Inflammatory macrophage (primary cell): ENCODE results near the gene PRKAG1.
A peak's percentile ranks its signal among the peaks of the same experiment; 100 is the strongest.

Source experiments
- DNase-seq, 2 donors: peaks; one replicate each; pipeline ENCODE4 v3.0.0-alpha.2; 2020 to 2022

PRKAG1 gene

GRCh38 chr12:49000346-49000745 lies 18.2 kb downstream of the PRKAG1 start:
- DNase-seq: no peak

DNA sequence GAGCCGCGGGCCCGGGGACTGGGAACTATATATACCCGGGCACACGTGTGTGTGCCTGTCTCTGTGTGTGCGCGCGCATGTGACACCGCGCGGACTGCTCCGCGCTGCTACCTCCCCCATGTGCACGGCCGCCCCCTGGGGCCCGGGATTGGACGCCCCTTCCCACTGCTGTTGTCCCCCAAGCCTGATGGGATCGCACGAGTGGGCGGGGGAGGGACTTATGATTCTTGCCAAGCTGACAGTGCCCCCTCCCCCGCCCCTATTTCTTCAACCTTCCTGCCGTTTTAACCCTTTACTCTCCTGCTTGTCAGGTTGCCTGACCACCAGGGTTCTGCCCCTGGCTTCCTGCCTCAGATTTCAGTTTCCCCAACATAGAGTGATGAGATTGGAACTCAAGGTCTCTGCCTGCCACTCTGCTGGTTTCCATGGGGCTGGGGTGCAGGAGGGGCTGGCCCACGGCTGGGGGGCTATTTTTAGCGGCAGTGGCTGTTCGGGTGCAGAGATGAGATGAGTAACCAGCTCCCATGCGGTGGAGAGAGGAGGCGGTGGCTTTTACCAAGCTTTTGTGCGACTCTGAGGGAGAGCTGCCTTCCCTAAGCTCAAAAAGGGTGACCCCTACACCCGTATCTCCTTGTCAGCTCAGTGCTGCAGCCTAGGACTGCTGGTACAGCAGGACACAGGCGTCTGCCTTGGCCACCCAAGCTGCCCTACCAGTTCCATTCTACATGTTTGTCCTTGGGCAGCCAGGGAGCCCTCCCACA lies 19.0 kb downstream of the PRKAG1 start, which contains the start of gene DDN:
DDN (minus strand) TSS at position 5 of the 761 bp plus-strand sequence. CDS start 88 bp downstream, outside the sequence.
- peak in 1 of 2 donors; percentile 44 for DNase-seq

GRCh38 chr12:48998497-48999353 lies 19.9 kb downstream of the PRKAG1 start:
- no peak for DNase-seq

DNA sequence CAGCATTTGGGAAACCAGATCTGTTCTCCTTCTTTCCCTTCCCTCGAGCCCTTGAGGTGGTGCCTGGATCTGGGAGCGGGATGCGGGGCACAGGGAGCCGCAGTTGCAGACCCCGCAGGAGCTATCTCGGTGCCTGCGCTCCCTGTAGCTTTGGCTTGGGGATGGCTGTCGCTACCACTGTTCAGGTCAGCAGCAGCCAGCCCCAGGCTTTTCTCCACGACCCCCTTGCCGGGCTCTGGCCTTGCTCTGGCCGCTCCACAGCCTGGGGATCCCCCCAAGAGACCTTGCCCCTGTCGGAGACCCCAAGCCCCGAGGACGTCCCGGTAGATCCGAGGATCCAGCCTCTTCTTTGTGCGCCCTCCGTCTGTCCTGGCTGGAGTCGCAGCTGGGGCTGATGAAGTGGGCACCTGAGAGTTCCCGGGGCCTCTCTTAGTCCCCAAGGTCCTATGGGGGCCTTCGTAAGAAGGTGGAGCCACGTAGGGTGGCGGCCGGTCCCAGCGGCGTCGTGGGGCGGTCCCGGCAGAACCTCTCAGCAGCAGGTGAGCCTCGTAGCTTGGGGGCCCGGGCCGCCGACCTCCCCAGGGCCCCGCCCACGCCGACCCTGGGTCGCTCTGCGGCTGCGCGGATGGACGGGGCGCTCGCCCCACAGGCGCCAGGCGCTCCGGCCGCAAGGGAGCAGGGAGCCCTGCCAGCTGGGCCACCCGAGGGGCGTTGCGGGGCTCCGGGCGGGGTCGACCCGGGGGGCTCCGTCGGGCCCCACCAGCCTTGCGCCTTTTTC lies 20.7 kb downstream of the PRKAG1 start:
- DNase-seq: no peak

GRCh38 chr12:48996794-48997718 lies 21.5 kb downstream of the PRKAG1 start:
- DNase-seq: peak; percentile 76 to 85

GRCh38 chr12:48995086-48995879 lies 23.3 kb downstream of the PRKAG1 start:
- DNase-seq: peak; percentile 64 to 72

- DNase-seq: no peak
Measured at GRCh38 chr12:48994224-48995085, 24.1 kb downstream of the PRKAG1 start.

DNA sequence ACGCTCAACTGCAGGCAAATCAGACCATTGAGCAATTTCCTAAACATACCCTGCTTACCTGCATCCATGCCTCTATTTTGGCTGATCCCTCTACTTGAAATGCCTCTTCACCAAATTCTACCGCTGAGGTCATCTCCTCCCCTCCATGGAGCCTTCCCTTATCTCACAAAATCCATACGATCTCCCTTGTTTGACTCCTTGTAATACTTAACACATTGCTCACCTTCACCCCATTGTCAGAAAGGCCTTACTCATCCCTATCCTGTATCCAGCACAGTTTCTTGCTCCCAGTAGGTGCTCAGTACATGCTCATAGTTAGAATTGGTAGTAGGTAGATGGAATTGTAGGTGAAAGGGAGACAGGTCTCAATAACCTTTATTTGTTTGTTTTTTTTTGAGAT lies 24.8 kb downstream of the PRKAG1 start:
- DNase-seq: no peak

DNA sequence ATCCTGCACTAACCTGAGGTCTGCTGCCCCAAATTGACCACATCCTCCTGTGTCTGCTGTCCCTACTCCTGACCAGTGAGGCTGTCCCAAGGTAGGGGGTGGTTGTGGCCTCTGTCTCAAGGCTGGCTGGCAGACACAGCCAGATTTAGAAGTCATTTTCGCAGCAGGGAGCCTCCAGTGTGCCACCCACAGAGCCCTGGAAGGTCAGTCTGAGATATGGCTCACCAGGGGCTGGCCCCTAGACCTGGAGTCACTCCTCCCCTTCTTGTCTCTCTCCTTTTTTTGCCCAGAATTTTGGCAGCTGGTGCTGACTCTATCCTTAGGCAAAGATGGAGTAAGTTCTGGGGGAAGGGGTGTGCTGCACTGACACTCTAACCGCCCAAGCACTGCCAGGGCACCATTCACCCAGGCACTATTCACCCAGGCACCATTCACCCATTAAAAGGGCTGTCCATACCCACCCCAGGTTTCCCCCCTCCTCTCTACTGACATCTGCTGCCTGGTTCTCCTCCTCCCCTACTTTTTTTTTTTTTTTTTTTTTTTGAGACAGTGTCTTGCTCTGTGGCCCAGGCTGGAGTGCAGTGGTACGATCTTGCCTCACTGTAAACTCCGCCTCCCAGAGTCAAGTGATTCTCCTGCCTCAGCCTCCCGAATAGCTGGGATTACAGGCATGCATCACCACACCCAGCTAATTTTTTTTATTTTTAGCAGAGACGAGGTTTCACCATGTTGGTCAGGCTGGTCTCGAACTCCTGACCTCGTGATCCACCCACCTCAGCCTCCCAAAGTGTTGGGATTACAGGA lies 27.1 kb downstream of the PRKAG1 start:
- DNase-seq: no peak

GRCh38 chr12:48990552-48990951 lies 28.0 kb downstream of the PRKAG1 start:
- DNase-seq: no peak

DNA sequence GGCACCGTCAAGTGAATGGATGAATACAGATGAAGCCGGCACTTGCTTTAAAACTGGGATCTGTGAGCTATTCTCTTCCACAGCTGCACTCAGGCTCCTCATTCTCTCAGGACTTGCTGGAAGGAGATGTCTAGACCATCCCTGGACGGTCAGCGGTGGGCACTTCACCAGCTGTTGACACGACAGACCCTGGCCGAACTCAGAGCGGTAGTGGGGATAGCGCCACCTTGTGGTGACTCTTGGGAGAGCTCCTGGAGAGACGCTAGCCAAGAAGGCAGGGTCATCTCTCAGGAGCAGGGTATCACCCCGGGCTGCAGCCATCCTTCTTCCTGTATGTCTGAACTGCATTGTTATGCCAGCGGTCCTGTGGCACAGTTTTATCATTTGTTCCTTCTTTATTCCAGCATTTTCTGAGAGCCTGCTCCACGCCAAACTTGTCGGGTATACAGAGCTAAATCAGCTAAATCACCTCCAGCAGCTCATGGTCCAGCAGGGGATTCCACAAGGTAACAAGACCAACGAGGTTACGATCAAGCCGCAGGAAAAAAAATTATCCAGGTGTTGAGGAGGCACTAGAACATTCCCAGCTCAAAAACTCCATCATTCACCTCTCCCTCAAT lies 30.4 kb downstream of the PRKAG1 start:
- peak; percentile 73 to 74 for DNase-seq

DNA sequence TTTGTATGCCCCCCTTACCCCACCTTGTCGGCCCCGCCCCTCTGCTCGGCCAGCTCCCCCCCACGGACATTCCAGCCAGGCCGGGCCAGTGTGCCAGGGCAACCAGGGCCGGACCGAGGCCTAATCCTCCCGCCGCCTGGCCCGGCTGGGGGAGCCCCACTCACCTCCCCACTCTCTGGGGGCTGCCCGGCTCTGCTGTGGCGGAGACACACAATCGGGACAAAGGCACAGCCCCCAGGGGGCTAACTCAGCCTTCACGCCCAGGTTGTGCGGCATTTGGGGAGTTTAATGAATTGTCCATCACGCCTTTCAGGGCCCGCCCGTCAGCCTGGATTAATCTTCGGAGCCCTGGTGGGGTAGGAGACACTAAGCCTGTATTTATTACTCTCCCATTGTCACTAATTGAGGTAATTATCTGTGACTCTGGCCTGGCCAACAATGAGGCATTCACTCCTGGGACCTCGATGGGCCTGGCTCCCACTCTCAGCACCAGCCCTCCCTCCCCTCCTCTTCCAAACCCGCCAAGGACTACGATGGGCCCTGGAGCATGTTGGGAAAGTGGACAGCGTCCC lies 31.8 kb downstream of the PRKAG1 start:
- DNase-seq: no peak

DNA sequence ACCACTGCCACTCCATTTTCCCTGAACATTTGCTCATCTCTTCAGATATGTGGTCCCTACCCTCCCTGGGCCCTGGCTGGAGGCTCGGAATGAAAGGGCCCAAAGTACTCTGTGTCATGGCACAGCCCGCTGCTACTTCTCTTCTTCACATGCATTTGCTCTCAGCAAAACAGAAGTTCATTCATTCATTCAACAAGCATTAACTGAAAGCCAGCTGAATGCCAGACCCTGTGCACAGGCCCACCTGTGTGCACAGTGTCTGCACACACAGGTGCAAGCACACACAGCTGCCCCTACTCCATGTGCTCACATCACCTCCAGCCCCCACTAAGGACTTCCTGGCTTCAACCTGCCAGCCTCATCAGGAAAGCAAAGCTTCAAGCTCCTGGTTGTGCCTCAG lies 32.7 kb downstream of the PRKAG1 start:
- no peak for DNase-seq

GRCh38 chr12:48985475-48985897 lies 33.1 kb downstream of the PRKAG1 start:
- no peak for DNase-seq

- no peak for DNase-seq
Measured at GRCh38 chr12:48982397-48983080, 36.0 kb downstream of the PRKAG1 start.

GRCh38 chr12:48981757-48982157 lies 36.8 kb downstream of the PRKAG1 start:
- DNase-seq: no peak

DNA sequence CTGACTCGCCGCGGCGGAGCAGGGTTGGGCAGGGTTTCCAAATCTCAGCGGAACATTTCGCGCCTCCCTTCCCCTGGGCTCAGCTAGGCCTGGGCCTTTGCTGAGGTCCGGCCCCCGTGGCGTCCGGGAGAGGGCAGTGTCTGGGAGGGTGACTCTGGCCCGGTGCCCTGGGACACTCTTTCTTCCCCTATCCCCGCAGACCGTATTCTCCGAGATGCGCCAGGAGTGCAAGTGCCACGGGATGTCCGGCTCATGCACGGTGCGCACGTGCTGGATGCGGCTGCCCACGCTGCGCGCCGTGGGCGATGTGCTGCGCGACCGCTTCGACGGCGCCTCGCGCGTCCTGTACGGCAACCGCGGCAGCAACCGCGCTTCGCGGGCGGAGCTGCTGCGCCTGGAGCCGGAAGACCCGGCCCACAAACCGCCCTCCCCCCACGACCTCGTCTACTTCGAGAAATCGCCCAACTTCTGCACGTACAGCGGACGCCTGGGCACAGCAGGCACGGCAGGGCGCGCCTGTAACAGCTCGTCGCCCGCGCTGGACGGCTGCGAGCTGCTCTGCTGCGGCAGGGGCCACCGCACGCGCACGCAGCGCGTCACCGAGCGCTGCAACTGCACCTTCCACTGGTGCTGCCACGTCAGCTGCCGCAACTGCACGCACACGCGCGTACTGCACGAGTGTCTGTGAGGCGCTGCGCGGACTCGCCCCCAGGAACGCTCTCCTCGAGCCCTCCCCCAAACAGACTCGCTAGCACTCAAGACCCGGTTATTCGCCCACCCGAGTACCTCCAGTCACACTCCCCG lies 37.4 kb downstream of the PRKAG1 start:
- peak; percentile 49 to 51 for DNase-seq
